ENCODE results near the gene CARD11. TPM values are rescaled to one million over a fixed set of nuclear protein-coding genes. Genes with fewer than 3 reads are reported as not detected.
A peak's percentile ranks its signal among the peaks of the same experiment; 100 is the strongest.

The CARD11 gene
- total RNA-seq, 3 donors from 2014 or later, result 0.80 to 2.9 (median 2.0) TPM

DNA sequence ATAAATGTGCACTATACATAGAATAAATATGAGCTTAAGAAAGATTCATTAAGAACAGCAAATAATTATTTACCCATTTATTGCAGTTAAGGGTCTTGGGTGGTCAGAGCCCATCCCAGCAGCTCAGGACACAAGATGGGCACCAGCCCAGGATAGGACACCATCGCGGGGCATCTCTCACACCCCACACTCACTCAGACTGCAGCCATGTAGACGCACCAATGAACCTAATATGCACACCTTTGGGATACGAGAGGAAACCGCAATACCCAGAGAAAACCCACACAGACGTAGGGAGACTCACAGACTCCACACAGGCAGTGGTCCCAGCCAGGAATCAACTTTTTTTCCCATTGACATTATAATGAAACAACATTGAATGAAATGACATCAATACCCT, 36.0 kb downstream of the CARD11 start:
- no peak for TF ChIP-seq POLR2AphosphoS5 (IDR thresholded peaks at IDR 0.05)
- TF ChIP-seq, protein P1, sequence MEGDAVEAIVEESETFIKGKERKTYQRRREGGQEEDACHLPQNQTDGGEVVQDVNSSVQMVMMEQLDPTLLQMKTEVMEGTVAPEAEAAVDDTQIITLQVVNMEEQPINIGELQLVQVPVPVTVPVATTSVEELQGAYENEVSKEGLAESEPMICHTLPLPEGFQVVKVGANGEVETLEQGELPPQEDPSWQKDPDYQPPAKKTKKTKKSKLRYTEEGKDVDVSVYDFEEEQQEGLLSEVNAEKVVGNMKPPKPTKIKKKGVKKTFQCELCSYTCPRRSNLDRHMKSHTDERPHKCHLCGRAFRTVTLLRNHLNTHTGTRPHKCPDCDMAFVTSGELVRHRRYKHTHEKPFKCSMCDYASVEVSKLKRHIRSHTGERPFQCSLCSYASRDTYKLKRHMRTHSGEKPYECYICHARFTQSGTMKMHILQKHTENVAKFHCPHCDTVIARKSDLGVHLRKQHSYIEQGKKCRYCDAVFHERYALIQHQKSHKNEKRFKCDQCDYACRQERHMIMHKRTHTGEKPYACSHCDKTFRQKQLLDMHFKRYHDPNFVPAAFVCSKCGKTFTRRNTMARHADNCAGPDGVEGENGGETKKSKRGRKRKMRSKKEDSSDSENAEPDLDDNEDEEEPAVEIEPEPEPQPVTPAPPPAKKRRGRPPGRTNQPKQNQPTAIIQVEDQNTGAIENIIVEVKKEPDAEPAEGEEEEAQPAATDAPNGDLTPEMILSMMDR (IDR thresholded peaks at IDR 0.05), result no peak
- TF ChIP-seq POLR2A (IDR thresholded peaks at IDR 0.05), result no peak
- intact Hi-C loops (cut with DNase I; ENCODE audit: low total_unique reads), result no loop called here
- Histone ChIP-seq H3K9me3 (no peaks in the 10 kb centered on the region), H3K36me3 (no peaks in the 10 kb centered on the region), H3K4me1 (no peaks in the 10 kb centered on the region), H3K4me3 (no peak overlapping the region), H3K27me3 (no peaks in the 10 kb centered on the region), H3K27ac (no peak overlapping the region)
- DNase-seq (ENCODE audit: low spot score in 2 of 2), result no peak

DNA sequence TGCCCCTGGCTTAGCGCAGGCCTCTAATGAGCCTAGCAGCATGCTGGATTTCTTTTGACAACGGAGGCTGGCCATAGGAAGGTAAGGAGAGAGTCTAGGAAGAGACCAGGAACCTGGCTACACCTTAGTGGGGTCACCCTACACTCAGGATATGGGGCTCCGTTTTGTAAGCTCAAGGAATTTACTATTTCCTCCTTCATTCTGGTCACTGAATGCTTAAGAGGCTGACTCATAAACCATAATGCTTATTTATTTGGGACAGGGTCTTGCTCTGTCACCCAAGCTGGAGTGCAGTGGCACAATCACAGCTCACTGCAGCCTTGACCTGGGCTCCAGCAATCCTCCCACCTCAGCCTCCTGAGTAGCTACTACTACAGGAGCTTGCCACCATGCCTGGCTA, 38.4 kb downstream of the CARD11 start:
- TF ChIP-seq POLR2AphosphoS5 (IDR thresholded peaks at IDR 0.05) (no peak), POLR2A (IDR thresholded peaks at IDR 0.05) (no peak)
- TF ChIP-seq, protein P1 (IDR thresholded peaks at IDR 0.05), result no peak
- intact Hi-C loops (cut with DNase I; ENCODE audit: low total_unique reads), result no loop called here
- peak in 1 of 2 donors; percentile 2 for DNase-seq (ENCODE audit: low spot score in 2 of 2)

DNA sequence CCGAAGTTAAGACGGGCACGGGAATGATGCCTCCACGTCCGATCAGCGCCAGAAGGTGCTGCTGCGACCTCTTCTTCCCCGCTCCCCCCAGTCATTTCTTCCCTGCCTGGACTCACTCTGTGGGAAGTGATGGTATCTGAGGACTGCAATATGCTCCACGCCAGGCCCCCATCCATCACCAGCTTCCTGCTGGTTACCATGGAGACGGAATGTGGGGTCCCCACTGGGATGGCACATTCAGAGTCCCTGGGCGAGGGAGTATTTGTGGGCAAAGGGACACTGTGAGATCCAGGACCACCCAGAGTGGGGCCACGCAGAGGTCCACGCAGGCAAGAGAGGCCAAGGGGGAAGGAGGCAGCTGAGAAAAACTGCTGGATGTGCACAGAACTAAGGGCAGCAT, 39.7 kb downstream of the CARD11 start:
- Histone ChIP-seq H3K4me3 (no peak overlapping the region), H3K27me3 (no peaks in the 10 kb centered on the region), H3K9me3 (no peaks in the 10 kb centered on the region), H3K4me1 (no peaks in the 10 kb centered on the region), H3K27ac (no peak overlapping the region), H3K36me3 (no peaks in the 10 kb centered on the region)
- peak in 1 of 2 donors; percentile 0 for DNase-seq (ENCODE audit: low spot score in 2 of 2)
- intact Hi-C loops (cut with DNase I; ENCODE audit: low total_unique reads), result no loop called here
- TF ChIP-seq POLR2A (IDR thresholded peaks at IDR 0.05), result no peak
- TF ChIP-seq, protein P1 (IDR thresholded peaks at IDR 0.05), result no peak
- no peak for TF ChIP-seq POLR2AphosphoS5 (IDR thresholded peaks at IDR 0.05)

More for the DNA sequence above, 38.4 kb downstream of the CARD11 start:
- Histone ChIP-seq H3K4me1 (no peaks in the 10 kb centered on the region), H3K4me3 (no peak overlapping the region), H3K27ac (no peak overlapping the region), H3K9me3 (no peaks in the 10 kb centered on the region), H3K27me3 (no peaks in the 10 kb centered on the region), H3K36me3 (no peaks in the 10 kb centered on the region)

DNA sequence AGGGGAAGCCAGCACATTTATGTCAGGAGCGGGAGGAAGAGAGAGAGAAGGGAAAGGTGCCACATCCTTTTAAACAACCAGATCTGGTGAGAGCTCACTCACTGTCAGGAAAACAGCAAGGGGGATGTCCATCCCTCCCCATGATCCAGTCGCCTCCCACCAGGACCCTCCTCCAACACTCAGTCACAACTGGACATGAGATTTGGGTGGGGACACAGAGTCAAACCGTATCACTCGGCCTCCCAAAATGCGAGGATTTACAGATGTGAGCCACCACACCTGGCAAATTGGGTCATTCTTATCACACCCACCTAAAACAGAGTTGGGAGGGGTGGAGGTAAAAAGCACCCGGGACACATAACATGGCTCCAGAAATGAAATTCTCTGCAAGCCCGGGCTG, 41.0 kb downstream of the CARD11 start:
- peak in 1 of 2 donors; percentile 9 for DNase-seq (ENCODE audit: low spot score in 2 of 2)
- no peak overlapping the region for H3K27ac ChIP-seq

DNA sequence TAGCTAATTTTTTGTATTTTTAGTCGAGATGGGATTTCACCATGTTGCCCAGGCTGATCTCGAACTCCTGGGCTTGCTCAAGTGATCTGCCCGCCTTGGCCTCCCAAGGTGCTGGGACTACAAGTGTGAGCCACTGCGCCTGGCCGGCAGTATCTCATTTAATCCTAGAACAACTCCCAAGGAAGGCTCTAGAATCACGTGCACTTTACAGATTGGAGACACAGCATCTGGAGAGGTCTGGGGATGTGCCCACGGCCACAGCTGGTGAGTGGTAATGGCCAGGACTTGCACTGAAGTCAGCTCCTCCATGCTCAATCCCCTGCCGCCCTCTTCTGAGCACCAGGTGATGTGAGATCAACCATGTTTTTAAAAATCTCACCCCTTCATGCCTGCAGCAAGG, 43.1 kb downstream of the CARD11 start:
- intact Hi-C loops (cut with DNase I; ENCODE audit: low total_unique reads), result no loop called here
- TF ChIP-seq POLR2A (IDR thresholded peaks at IDR 0.05), result no peak
- no peak for TF ChIP-seq POLR2AphosphoS5 (IDR thresholded peaks at IDR 0.05)
- TF ChIP-seq, protein P1 (IDR thresholded peaks at IDR 0.05), result no peak
- DNase-seq (ENCODE audit: low spot score in 2 of 2), result peak in 1 of 2 donors; percentile 14
- H3K36me3 ChIP-seq, result no peaks in the 10 kb centered on the region
- H3K4me1 ChIP-seq, result no peaks in the 10 kb centered on the region
- no peak overlapping the region for H3K27ac ChIP-seq
- H3K27me3 ChIP-seq, result no peaks in the 10 kb centered on the region
- no peak overlapping the region for H3K4me3 ChIP-seq
- H3K9me3 ChIP-seq, result no peaks in the 10 kb centered on the region

More for the DNA sequence above, 41.0 kb downstream of the CARD11 start:
- no peak overlapping the region for H3K4me3 ChIP-seq
- H3K4me1 ChIP-seq, result no peaks in the 10 kb centered on the region
- intact Hi-C loops (cut with DNase I; ENCODE audit: low total_unique reads), result no loop called here
- H3K27me3 ChIP-seq, result no peaks in the 10 kb centered on the region
- TF ChIP-seq POLR2A (IDR thresholded peaks at IDR 0.05), result no peak
- H3K36me3 ChIP-seq, result no peaks in the 10 kb centered on the region
- no peaks in the 10 kb centered on the region for H3K9me3 ChIP-seq

DNA sequence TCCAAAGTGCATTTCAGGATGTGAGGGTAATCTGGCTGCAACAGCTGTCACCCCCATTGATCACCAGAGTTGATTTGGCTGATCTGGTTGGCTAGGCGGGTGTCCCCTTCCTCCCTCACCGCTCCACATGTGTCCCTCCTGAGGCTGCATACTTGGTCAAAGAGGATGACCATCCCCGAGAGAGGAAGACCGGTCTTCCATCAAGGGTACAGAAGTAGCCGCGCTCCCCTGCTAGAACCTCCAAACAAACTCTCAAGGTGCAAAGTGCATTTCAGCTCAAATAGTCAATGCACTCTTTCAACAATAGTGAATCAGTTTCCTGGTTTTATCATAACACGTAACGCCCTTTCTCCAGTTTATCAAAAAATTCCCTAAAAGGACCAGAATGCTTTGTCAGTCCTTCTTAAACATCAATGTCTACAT, 44.6 kb downstream of the CARD11 start:
- TF ChIP-seq, protein P1 (IDR thresholded peaks at IDR 0.05), result no peak
- TF ChIP-seq POLR2AphosphoS5 (IDR thresholded peaks at IDR 0.05) (no peak), POLR2A (IDR thresholded peaks at IDR 0.05) (no peak)
- no peak for DNase-seq (ENCODE audit: low spot score in 2 of 2)
- peaks cover 0 to 9% of the 10 kb centered on the region in 2 donors for H3K9me3 ChIP-seq

More for the DNA sequence above, 44.6 kb downstream of the CARD11 start:
- Histone ChIP-seq H3K27me3 (no peaks in the 10 kb centered on the region), H3K4me3 (no peak overlapping the region), H3K4me1 (no peaks in the 10 kb centered on the region), H3K27ac (no peak overlapping the region), H3K36me3 (no peaks in the 10 kb centered on the region)
- intact Hi-C loops (cut with DNase I; ENCODE audit: low total_unique reads), result no loop called here
